ENCODE data around the gene TMEM54. TPM values are rescaled to one million over a fixed set of nuclear protein-coding genes. Genes with fewer than 3 reads are reported as not detected.
A peak's percentile ranks its signal among the peaks of the same experiment; 100 is the strongest.

The TMEM54 gene
- total and polyA plus RNA-seq, 2 of the 13 experiments (the other 11 are each of a cell fraction or from before 2014, with no cell fraction given): 2.5 to 2.9 TPM

DNA sequence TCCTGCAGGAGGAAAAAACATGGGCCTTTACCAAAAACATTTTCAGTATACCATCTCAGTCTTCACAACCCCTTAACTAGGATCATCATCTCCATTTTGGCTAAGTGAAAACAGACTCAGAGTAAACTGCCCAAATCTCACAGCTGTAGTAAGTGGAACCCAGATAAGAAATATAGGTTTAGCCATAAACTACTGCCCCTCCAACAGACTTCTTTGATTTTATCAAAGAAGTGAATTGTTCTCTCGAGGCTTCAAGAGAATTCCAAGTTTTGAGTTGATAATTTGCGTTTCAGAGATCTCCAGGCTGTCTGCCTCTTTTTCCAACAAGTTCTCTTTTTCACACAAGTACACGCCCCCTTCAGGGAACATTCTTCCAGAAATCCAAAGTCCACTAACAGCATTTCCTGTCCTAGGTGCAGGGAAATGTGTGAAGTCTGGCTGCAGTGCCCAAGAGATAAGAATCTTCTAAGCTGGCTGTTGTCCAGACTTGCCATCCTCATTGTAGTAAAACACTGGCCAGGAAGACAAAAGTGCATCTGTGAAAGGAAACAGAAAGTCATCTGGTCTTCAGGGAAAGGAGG lies 32.6 kb upstream of the TMEM54 start (continued):
- TF ChIP-seq, protein P1, sequence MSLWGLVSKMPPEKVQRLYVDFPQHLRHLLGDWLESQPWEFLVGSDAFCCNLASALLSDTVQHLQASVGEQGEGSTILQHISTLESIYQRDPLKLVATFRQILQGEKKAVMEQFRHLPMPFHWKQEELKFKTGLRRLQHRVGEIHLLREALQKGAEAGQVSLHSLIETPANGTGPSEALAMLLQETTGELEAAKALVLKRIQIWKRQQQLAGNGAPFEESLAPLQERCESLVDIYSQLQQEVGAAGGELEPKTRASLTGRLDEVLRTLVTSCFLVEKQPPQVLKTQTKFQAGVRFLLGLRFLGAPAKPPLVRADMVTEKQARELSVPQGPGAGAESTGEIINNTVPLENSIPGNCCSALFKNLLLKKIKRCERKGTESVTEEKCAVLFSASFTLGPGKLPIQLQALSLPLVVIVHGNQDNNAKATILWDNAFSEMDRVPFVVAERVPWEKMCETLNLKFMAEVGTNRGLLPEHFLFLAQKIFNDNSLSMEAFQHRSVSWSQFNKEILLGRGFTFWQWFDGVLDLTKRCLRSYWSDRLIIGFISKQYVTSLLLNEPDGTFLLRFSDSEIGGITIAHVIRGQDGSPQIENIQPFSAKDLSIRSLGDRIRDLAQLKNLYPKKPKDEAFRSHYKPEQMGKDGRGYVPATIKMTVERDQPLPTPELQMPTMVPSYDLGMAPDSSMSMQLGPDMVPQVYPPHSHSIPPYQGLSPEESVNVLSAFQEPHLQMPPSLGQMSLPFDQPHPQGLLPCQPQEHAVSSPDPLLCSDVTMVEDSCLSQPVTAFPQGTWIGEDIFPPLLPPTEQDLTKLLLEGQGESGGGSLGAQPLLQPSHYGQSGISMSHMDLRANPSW (CRISPR knock-in tag; IDR thresholded peaks at IDR 0.05; ENCODE audit: borderline replicate concordance): 0 out of 2 replicates have a peak, but pooled peaks have one; percentile 48
- no peak for TF ChIP-seq RARG (CRISPR knock-in tag; IDR thresholded peaks at IDR 0.05; ENCODE audit: low read depth)
- TF ChIP-seq GATAD2A (CRISPR knock-in tag; IDR thresholded peaks at IDR 0.05): peak; percentile 91
- TF ChIP-seq JDP2 (CRISPR knock-in tag; IDR thresholded peaks at IDR 0.05; ENCODE audit: borderline replicate concordance): no peak
- peak; percentile 41; the same call in 1 of the 2 replicates for TF ChIP-seq SIN3A (IDR thresholded peaks at IDR 0.05; ENCODE audit: borderline replicate concordance, low read depth, low read length)
- TF ChIP-seq YEATS2 (CRISPR knock-in tag; IDR thresholded peaks at IDR 0.05; ENCODE audit: borderline replicate concordance): peak; percentile 57; the same call in 1 of the 2 replicates
- TF ChIP-seq MXI1 (IDR thresholded peaks at IDR 0.05; ENCODE audit: borderline replicate concordance, low read depth, low read length): peak; percentile 37; the same call in 1 of the 3 replicates
- TF ChIP-seq PHF21A (CRISPR knock-in tag; IDR thresholded peaks at IDR 0.05): peak; percentile 90
- TF ChIP-seq ZNF570 (CRISPR knock-in tag; IDR thresholded peaks at IDR 0.05; ENCODE audit: borderline replicate concordance): no peak
- TF ChIP-seq ZNF468 (CRISPR knock-in tag; IDR thresholded peaks at IDR 0.05): 0 out of 2 replicates have a peak, but pooled peaks have one; percentile 19
- no peak for TF ChIP-seq ZNF709 (CRISPR knock-in tag; IDR thresholded peaks at IDR 0.05)
- no peak for TF ChIP-seq SRF (IDR thresholded peaks at IDR 0.05; ENCODE audit: low read depth, low read length)
- TF ChIP-seq ZC3H13 (CRISPR knock-in tag; IDR thresholded peaks at IDR 0.05): no peak
- no peak for TF ChIP-seq PCBP2 (optimal IDR thresholded peaks at IDR 0.05; ENCODE audit: low read depth, low read length, poor library complexity, severe bottlenecking)
- no peak for TF ChIP-seq SOX6 (IDR thresholded peaks at IDR 0.05)
- peak; percentile 95 for TF ChIP-seq SOX6 (CRISPR knock-in tag; IDR thresholded peaks at IDR 0.05)
- TF ChIP-seq ZNF776 (CRISPR knock-in tag; IDR thresholded peaks at IDR 0.05): no peak
- peak; percentile 90 for TF ChIP-seq ZNF878 (CRISPR knock-in tag; IDR thresholded peaks at IDR 0.05)
- peak; percentile 76 for TF ChIP-seq HOXA5 (CRISPR knock-in tag; IDR thresholded peaks at IDR 0.05)
- TF ChIP-seq, protein P2, sequence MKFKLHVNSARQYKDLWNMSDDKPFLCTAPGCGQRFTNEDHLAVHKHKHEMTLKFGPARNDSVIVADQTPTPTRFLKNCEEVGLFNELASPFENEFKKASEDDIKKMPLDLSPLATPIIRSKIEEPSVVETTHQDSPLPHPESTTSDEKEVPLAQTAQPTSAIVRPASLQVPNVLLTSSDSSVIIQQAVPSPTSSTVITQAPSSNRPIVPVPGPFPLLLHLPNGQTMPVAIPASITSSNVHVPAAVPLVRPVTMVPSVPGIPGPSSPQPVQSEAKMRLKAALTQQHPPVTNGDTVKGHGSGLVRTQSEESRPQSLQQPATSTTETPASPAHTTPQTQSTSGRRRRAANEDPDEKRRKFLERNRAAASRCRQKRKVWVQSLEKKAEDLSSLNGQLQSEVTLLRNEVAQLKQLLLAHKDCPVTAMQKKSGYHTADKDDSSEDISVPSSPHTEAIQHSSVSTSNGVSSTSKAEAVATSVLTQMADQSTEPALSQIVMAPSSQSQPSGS (CRISPR knock-in tag; IDR thresholded peaks at IDR 0.05): peak; percentile 61; the same call in 1 of the 2 replicates
- no peak for TF ChIP-seq ZNF660 (CRISPR knock-in tag; IDR thresholded peaks at IDR 0.05; ENCODE audit: borderline replicate concordance, low read depth)
- TF ChIP-seq ZNF703 (CRISPR knock-in tag; IDR thresholded peaks at IDR 0.05; ENCODE audit: borderline replicate concordance): no peak
- peak; percentile 53; the same call in 1 of the 2 replicates for TF ChIP-seq YEATS4 (CRISPR knock-in tag; IDR thresholded peaks at IDR 0.05; ENCODE audit: borderline replicate concordance)
- TF ChIP-seq EED (CRISPR knock-in tag; IDR thresholded peaks at IDR 0.05): no peak
- TF ChIP-seq ZNF124 (CRISPR knock-in tag; IDR thresholded peaks at IDR 0.05): 0 out of 2 replicates have a peak, but pooled peaks have one; percentile 69
- TF ChIP-seq, protein P3, sequence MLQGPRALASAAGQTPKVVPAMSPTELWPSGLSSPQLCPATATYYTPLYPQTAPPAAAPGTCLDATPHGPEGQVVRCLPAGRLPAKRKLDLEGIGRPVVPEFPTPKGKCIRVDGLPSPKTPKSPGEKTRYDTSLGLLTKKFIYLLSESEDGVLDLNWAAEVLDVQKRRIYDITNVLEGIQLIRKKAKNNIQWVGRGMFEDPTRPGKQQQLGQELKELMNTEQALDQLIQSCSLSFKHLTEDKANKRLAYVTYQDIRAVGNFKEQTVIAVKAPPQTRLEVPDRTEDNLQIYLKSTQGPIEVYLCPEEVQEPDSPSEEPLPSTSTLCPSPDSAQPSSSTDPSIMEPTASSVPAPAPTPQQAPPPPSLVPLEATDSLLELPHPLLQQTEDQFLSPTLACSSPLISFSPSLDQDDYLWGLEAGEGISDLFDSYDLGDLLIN (CRISPR knock-in tag; IDR thresholded peaks at IDR 0.05; ENCODE audit: borderline replicate concordance): no peak
